Right cardiac atrium (tissue), 5 donors: Measurements from ENCODE around the gene EN1. TPM values are rescaled to one million over a fixed set of nuclear protein-coding genes. Genes with fewer than 3 reads are reported as not detected.

Experiments
- ATAC-seq, 2 donors: fragments of 200-7000 bp; cut with Tn5 transposase; one replicate each; pipeline versions ENCODE4 v1.8.0 to v1.9.1; 2020; ENCODE audit warnings: moderate library complexity in 2 of 2, mild to moderate bottlenecking in 1 of 2
- DNase-seq, 3 donors: peaks; one replicate each; pipeline ENCODE4 v3.0.0-alpha.2; 2020
- H3K27ac ChIP-seq: one replicate; pipeline ENCODE4 v1.5.1; 2013; ENCODE audit warnings: mild to moderate bottlenecking, low read length, control low read depth, moderate library complexity
- H3K27me3 ChIP-seq: one replicate; pipeline ENCODE4 v1.6.1; 2013; ENCODE audit not compliant: control insufficient read depth, insufficient read depth
- H3K4me1 ChIP-seq: one replicate; pipeline ENCODE4 v1.6.1; 2013; ENCODE audit warnings: low read length; ENCODE audit not compliant: control insufficient read depth, insufficient read depth
- H3K4me3 ChIP-seq: one replicate; pipeline ENCODE4 v1.5.1; 2013; ENCODE audit warnings: low read length, control low read depth
- H3K9me3 ChIP-seq: one replicate; pipeline ENCODE4 v1.6.1; 2013; ENCODE audit warnings: low read length; ENCODE audit not compliant: control insufficient read depth
- WGBS: extraction: QIAGEN DNeasy Blood & Tissue Kit; methylation state at CpG from one replicate; pipeline ENCODE4 v1.1.7; 2013; 5-methylcytosine and 5-hydroxymethylcytosine counted together
- intact Hi-C, 4 donors: fragments of 100-400 bp; cut with DNase I; formaldehyde crosslinking; loops; one replicate each; pipeline versions ENCODE4 v1.11.0 to v1.14.0; 2022 to 2023
- polyA plus RNA-seq: library from polyadenylated mRNA; stranded (reverse); fragments of 200-250 nt; gene quantifications from one replicate; pipeline ENCODE4 v1.2.3, GENCODE V29; 2013
- total RNA-seq, 4 donors: library from RNA; stranded (reverse); fragmentation: NEBNext Ultra II Directional; extraction: Animal tissue kit (Norgen Biotek cat#: 25700); gene quantifications; one replicate each; pipeline ENCODE4 v1.2.1, GENCODE V29; 2021
- donor health status: healthy with polysubstance abuse.
- donor health status: DM: no; HTN: yes; CAD: no.
- donor health status: DM: no; HTN: no; CAD: no.
- donor health status: DM: no; HTN: yes; CAD: no; lungs with severe emphysema.
- donor health status: DM: yes; HTN: yes; CAD: no.

The EN1 gene
- total and polyA plus RNA-seq, 5 donors = not detected

DNA sequence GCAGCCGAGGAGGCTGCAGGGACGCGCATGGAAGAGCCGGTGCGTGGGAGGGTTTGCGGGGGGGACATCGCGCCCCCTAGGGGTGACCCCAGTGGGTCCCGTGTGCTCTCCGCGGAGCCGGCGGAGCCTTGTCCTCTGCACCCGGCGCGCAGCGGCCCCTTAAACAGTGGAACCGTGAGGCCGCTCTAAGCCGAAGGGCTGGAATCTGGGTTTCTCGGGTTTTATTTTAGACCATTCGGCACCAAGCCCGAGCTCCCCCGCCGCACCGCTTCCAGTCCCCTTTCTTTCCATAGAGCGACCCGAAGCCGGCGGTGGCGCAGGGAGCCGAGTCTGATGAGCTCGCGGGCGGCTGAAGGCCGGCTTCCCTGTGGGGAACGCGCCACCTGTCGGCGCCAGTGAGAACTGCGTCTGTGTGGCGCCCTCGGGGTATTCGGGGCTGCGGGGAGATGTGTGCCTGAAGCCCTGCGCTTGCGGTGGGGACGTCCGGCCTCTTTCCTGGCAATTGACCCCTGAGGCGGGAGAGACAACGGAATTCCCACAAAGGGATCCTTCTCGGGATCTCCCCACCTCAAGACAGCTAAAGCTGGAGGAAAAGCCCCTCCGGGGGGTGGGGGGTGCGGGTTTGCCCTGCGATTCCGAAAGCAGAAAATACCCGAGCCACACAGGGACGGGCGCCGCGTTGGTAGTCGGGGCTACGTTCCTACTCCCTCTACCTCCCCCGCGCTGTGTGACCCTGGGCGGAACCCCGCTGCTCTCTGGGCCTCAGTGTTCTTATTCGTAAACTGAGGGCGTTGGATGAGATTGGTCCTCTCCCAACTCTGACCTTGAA lies 8.2 kb upstream of the EN1 start:
- DNase-seq (peak; percentile 82 to 93 (median 91)), ATAC-seq (peak; percentile 88 to 90)
- H3K4me3 ChIP-seq = peak overlapping the region; percentile 32
- intact Hi-C loops = loop anchor here (5.0 to 10.0 kb wide), 8 partner anchors 313 to 823 kb away; no protein-coding TSS in a partner anchor
- no peak overlapping the region for H3K27ac ChIP-seq
- H3K4me1 ChIP-seq = no peaks in the 10 kb centered on the region
- H3K9me3 ChIP-seq = no peaks in the 10 kb centered on the region
- peaks cover 4% of the 10 kb centered on the region for H3K27me3 ChIP-seq
- 1% methylated on average over 69 of the region's 69 CpGs for WGBS

GRCh38 chr2:118854507-118855345 lies 7.3 kb upstream of the EN1 start:
- Histone ChIP-seq H3K4me3 (no peak overlapping the region), H3K4me1 (no peaks in the 10 kb centered on the region), H3K9me3 (no peaks in the 10 kb centered on the region), H3K27ac (no peak overlapping the region), H3K27me3 (peaks cover 4% of the 10 kb centered on the region)
- intact Hi-C loops = loop anchor here (5.0 to 10.0 kb wide), 8 partner anchors 312 to 822 kb away; no protein-coding TSS in a partner anchor
- no peak for ATAC-seq
- DNase-seq = no peak
- WGBS = 4% methylated on average over 33 of the region's 33 CpGs

DNA sequence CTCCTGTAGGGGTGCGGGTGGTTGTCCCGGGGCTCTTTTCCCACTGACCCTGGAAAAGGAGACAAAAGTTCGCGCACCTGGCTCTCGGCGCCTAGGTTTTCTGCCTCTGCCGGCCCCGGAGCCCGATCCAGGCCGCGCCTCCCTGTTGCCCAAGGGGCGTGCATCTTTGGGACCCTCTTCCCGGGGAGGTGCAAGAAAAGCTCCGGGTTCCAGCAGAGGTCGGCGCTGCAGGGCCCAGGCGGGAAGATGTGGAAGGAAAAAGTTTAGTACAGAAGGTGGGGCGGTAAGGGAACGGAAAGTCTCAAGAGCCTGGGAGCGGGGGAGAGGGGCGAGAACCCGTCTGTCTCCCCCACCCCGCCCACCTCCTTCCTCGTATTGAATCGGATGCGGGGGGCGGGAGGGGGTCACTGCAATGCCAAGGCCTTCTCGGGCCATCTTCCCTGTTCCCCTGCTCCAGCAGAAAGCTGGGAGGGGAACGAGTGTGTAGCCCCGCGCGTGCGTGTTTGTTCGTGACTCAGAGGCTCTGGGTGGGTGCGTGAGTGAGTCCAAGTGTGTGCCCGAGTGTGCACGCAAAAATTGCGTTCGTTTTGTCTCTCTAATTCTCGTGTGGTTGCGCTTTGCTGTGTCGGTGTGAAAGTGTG lies 6.3 kb upstream of the EN1 start:
- no peak overlapping the region for H3K27ac ChIP-seq
- no peaks in the 10 kb centered on the region for H3K9me3 ChIP-seq
- intact Hi-C loops = loop anchor here in 3 of 4 donors (10.0 kb wide), 3 partner anchors 479 to 809 kb away; no protein-coding TSS in a partner anchor
- peaks cover 4% of the 10 kb centered on the region for H3K27me3 ChIP-seq
- DNase-seq (no peak), ATAC-seq (no peak)
- no peaks in the 10 kb centered on the region for H3K4me1 ChIP-seq
- 3% methylated on average over 42 of the region's 42 CpGs for WGBS
- no peak overlapping the region for H3K4me3 ChIP-seq

- peaks cover 4% of the 10 kb centered on the region for H3K27me3 ChIP-seq
- H3K9me3 ChIP-seq = no peaks in the 10 kb centered on the region
- no peak overlapping the region for H3K27ac ChIP-seq
- H3K4me3 ChIP-seq = no peak overlapping the region
- no peaks in the 10 kb centered on the region for H3K4me1 ChIP-seq
- intact Hi-C loops = loop anchor here in 3 of 4 donors (10.0 kb wide), 3 partner anchors 478 to 808 kb away; no protein-coding TSS in a partner anchor
- WGBS = 6% methylated on average over 25 of the region's 25 CpGs
- ATAC-seq (no peak), DNase-seq (no peak)
Measured at GRCh38 chr2:118853129-118853640, 5.7 kb upstream of the EN1 start.

DNA sequence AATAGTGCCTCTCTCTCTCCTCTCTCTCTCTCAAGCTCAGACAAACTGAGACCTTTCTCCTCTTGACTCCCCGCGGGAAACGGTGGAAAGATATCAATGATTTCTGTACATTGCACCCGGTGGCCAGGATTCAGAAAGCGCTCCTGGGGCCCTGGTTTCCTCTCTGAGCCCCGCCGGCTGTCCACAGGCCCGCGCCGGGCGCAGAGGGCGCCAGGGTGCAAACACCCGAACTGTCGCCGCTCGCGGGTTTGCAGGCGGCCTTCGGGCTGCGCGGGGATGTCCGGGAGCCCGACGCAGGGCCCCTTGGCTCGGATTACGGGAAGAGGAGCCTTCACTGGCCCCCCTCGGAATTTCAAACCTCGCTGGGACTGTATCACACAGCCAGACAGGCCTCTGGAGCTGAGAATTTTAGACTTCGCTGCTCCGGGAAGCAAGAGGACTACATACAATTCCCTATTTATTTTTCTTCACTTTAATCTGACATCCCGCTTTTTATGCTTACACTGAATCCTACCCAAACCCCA lies 5.2 kb upstream of the EN1 start:
- Histone ChIP-seq H3K4me1 (no peaks in the 10 kb centered on the region), H3K27ac (no peak overlapping the region), H3K9me3 (no peaks in the 10 kb centered on the region), H3K4me3 (no peak overlapping the region), H3K27me3 (peaks cover 4% of the 10 kb centered on the region)
- intact Hi-C loops = loop anchor here in 3 of 4 donors (10.0 kb wide), 3 partner anchors 478 to 808 kb away; no protein-coding TSS in a partner anchor
- ATAC-seq (no peak), DNase-seq (no peak)
- WGBS = 3% methylated on average over 31 of the region's 31 CpGs

- no peak for ATAC-seq
- H3K27me3 ChIP-seq = peaks cover 4% of the 10 kb centered on the region
- H3K9me3 ChIP-seq = no peaks in the 10 kb centered on the region
- WGBS = 5% methylated on average over 17 of the region's 17 CpGs
- H3K4me3 ChIP-seq = no peak overlapping the region
- no peak overlapping the region for H3K27ac ChIP-seq
- intact Hi-C loops = loop anchor here in 3 of 4 donors (10.0 kb wide), 3 partner anchors 477 to 807 kb away; no protein-coding TSS in a partner anchor
- DNase-seq = no peak
- H3K4me1 ChIP-seq = no peaks in the 10 kb centered on the region
Measured at GRCh38 chr2:118851650-118852049, 4.2 kb upstream of the EN1 start.

GRCh38 chr2:118850901-118851415 lies 3.5 kb upstream of the EN1 start:
- Histone ChIP-seq H3K4me1 (no peaks in the 10 kb centered on the region), H3K9me3 (no peaks in the 10 kb centered on the region), H3K4me3 (no peak overlapping the region), H3K27me3 (peaks cover 4% of the 10 kb centered on the region), H3K27ac (no peak overlapping the region)
- no peak for DNase-seq
- ATAC-seq = no peak
- 5% methylated on average over 9 of the region's 9 CpGs for WGBS
- intact Hi-C loops = loop anchor here in 3 of 4 donors (10.0 kb wide), 3 partner anchors 476 to 806 kb away; no protein-coding TSS in a partner anchor

DNA sequence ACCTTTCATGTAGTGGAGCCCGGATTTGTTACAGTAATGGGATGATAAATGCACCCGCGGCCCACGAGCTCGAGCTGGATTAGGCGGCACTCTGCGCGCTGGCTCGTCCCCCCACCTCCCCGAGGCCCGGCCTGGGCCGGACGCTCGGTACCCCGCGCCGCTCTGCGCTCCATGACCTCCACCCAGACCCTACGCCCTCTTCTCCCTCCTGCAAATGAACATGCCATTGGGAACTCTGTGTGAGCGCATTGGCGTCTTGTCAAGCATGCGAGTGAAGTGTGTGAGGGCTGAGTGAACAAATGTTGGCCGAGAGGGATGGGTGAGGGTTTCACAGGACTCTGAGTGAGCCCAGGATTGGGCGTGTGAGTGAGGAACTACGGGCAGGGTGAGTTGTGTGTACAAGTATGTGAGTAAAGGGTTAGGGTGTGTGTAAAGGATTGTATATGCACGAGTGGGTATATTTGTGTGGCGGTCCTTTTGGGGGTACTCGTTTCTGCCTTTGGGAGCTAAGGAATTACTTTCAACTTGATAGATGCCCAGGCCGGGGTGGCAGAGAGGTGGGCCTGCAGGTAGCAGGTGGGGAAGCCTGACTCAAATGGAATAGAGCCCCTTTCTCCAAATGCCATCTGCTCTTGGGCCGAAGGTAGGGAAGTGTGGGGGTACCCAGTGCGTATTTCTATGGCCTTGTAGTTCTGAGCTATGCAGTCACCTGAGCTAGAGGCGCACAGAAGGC lies 2.9 kb upstream of the EN1 start:
- H3K4me3 ChIP-seq = no peak overlapping the region
- intact Hi-C loops = loop anchor here in 3 of 4 donors (10.0 kb wide), 3 partner anchors 476 to 806 kb away; no protein-coding TSS in a partner anchor
- 4% methylated on average over 32 of the region's 32 CpGs for WGBS

GRCh38 chr2:118849226-118850167 lies 2.0 kb upstream of the EN1 start:
- ATAC-seq (no peak), DNase-seq (no peak)
- 4% methylated on average over 52 of the region's 52 CpGs for WGBS

More for the DNA sequence above, 2.9 kb upstream of the EN1 start:
- H3K4me1 ChIP-seq = no peaks in the 10 kb centered on the region
- H3K27ac ChIP-seq = no peak overlapping the region
- no peak for DNase-seq
- no peak for ATAC-seq
- H3K9me3 ChIP-seq = no peaks in the 10 kb centered on the region
- peaks cover 4% of the 10 kb centered on the region for H3K27me3 ChIP-seq

More at GRCh38 chr2:118849226-118850167, 2.0 kb upstream of the EN1 start:
- H3K4me3 ChIP-seq = no peak overlapping the region
- H3K27me3 ChIP-seq = peaks cover 4% of the 10 kb centered on the region
- H3K4me1 ChIP-seq = no peaks in the 10 kb centered on the region
- H3K27ac ChIP-seq = no peak overlapping the region
- intact Hi-C loops = loop anchor here in 3 of 4 donors (10.0 kb wide), 3 partner anchors 475 to 805 kb away; no protein-coding TSS in a partner anchor
- H3K9me3 ChIP-seq = no peaks in the 10 kb centered on the region
